ENCODE measurements around the gene KCNJ6. TPM values are rescaled to one million over a fixed set of nuclear protein-coding genes. Genes with fewer than 3 reads are reported as not detected.
A peak's percentile ranks its signal among the peaks of the same experiment; 100 is the strongest.

Gene KCNJ6
- total and polyA plus RNA-seq, 8 donors: 0.03 to 0.28 (median 0.17) TPM

GRCh38 chr21:37566790-37567615 lies 349.3 kb downstream of the KCNJ6 start:
- ATAC-seq (no peak), DNase-seq (no peak)
- H3K27ac ChIP-seq: no peak overlapping the region
- H3K27me3 ChIP-seq: no peaks in the 10 kb centered on the region
- peaks cover 6 to 14% of the 10 kb centered on the region in 2 donors for H3K4me1 ChIP-seq
- no peaks in the 10 kb centered on the region for H3K36me3 ChIP-seq
- no peak for TF ChIP-seq CTCF (IDR thresholded peaks at IDR 0.05)
- no peak overlapping the region for H3K4me3 ChIP-seq
- H3K9me3 ChIP-seq: no peaks in the 10 kb centered on the region
- intact Hi-C loops (cut with DNase I): no loop called here

GRCh38 chr21:37565530-37566223 lies 350.6 kb downstream of the KCNJ6 start:
- Histone ChIP-seq H3K27me3 (no peaks in the 10 kb centered on the region), H3K27ac (no peak overlapping the region), H3K9me3 (no peaks in the 10 kb centered on the region), H3K36me3 (no peaks in the 10 kb centered on the region), H3K4me3 (no peak overlapping the region), H3K4me1 (peaks cover 6 to 14% of the 10 kb centered on the region in 2 donors)
- no peak for ATAC-seq
- intact Hi-C loops (cut with DNase I): no loop called here
- DNase-seq: no peak
- no peak for TF ChIP-seq CTCF (IDR thresholded peaks at IDR 0.05)

- Histone ChIP-seq H3K4me1 (peaks cover 6 to 14% of the 10 kb centered on the region in 2 donors), H3K27me3 (no peaks in the 10 kb centered on the region), H3K9me3 (no peaks in the 10 kb centered on the region), H3K4me3 (peak overlapping the region; percentile 62 to 65), H3K27ac (peak overlapping the region; percentile 85 to 92), H3K36me3 (no peaks in the 10 kb centered on the region)
- TF ChIP-seq CTCF (IDR thresholded peaks at IDR 0.05): no peak
- no peak for DNase-seq
- ATAC-seq: peak; percentile 13
- intact Hi-C loops (cut with DNase I): no loop called here
Measured at GRCh38 chr21:37564924-37565529, 351.2 kb downstream of the KCNJ6 start.

GRCh38 chr21:37564341-37564923 lies 351.8 kb downstream of the KCNJ6 start:
- DNase-seq: peak in 3 of 4 donors; percentile 54 to 88 (median 82)
- no peak for TF ChIP-seq CTCF (IDR thresholded peaks at IDR 0.05)

More at GRCh38 chr21:37564341-37564923, 351.8 kb downstream of the KCNJ6 start:
- intact Hi-C loops (cut with DNase I): no loop called here
- H3K27me3 ChIP-seq: no peaks in the 10 kb centered on the region
- peak overlapping the region; percentile 62 to 65 for H3K4me3 ChIP-seq
- ATAC-seq: peak; percentile 80
- no peaks in the 10 kb centered on the region for H3K9me3 ChIP-seq
- peaks cover 6 to 14% of the 10 kb centered on the region in 2 donors for H3K4me1 ChIP-seq
- H3K27ac ChIP-seq: peak overlapping the region; percentile 85 to 92
- no peaks in the 10 kb centered on the region for H3K36me3 ChIP-seq
